ENCODE data around the gene KANSL3. TPM values are rescaled to one million over a fixed set of nuclear protein-coding genes. Genes with fewer than 3 reads are reported as not detected.

Gene KANSL3
- total RNA-seq, 2 experiments from 2014 or later = 54.4 to 61.8 TPM

GRCh38 chr2:96636551-96637171, 1.5 kb downstream of the KANSL3 start:
- no peaks in the 10 kb centered on the region for H3K27me3 Mint-ChIP-seq
- no peaks in the 10 kb centered on the region for H3K9me3 Mint-ChIP-seq
- peak overlapping the region; percentile 69 to 75 for H3K27ac ChIP-seq (ENCODE audit: low read depth in 1 of 2, low read length in 2 of 2)
- peak overlapping the region; percentile 96 for H3K27ac Mint-ChIP-seq
- no peak for DNase-seq
- ChIA-PET POLR2A (interaction anchor here (0.8 to 2.3 kb wide), 5 partner anchors 10 to 326 kb away, joined by 3 to 19 read pairs (median 8); partner anchors contain the start of gene CNNM3), CTCF (interaction anchor here (2.7 kb wide), 1 partner anchor 124 kb away, joined by 12 read pairs; the partner anchor contains the start of gene CNNM4)
- H3K36me3 Mint-ChIP-seq (ENCODE audit: low read depth) = peaks cover 44% of the 10 kb centered on the region
- H3K4me1 ChIP-seq (ENCODE audit: insufficient read depth, low read length) = peaks cover 29% of the 10 kb centered on the region
- intact Hi-C loops (cut with DNase I, micrococcal nuclease) = loop anchor here (1.0 to 10.0 kb wide), 7 partner anchors 99 to 1361 kb away; partner anchors contain the start of genes ACTR1B (in 1 of the 2), ARID5A (in 1 of the 2), C2orf92 (in 1 of the 2) and CNNM4 (in 1 of the 2)
- peaks cover 26% of the 10 kb centered on the region for H3K36me3 ChIP-seq (ENCODE audit: insufficient read depth, low read length)
- peaks cover 45% of the 10 kb centered on the region for H3K4me1 Mint-ChIP-seq (ENCODE audit: low read depth)
- H3K9me3 ChIP-seq (ENCODE audit: control insufficient read depth in 1 of 2, insufficient read depth in 1 of 2, low read length in 2 of 2) = no peaks in the 10 kb centered on the region
- H3K27me3 ChIP-seq (ENCODE audit: control insufficient read depth in 1 of 2, insufficient read depth in 2 of 2, low read length in 2 of 2) = no peaks in the 10 kb centered on the region
- TF ChIP-seq CTCF (IDR thresholded peaks at IDR 0.05) = no peak
- peak overlapping the region; percentile 99 for H3K4me3 Mint-ChIP-seq
- no peak for ATAC-seq (ENCODE audit: poor library complexity)
- H3K4me3 ChIP-seq (ENCODE audit: low read length) = peak overlapping the region; percentile 98

GRCh38 chr2:96633641-96634040, 4.5 kb downstream of the KANSL3 start:
- Histone ChIP-seq H3K4me3 (ENCODE audit: low read length) (no peak overlapping the region), H3K27me3 (ENCODE audit: control insufficient read depth in 1 of 2, insufficient read depth in 2 of 2, low read length in 2 of 2) (no peaks in the 10 kb centered on the region), H3K4me1 (ENCODE audit: insufficient read depth, low read length) (peaks cover 28% of the 10 kb centered on the region), H3K36me3 (ENCODE audit: insufficient read depth, low read length) (peaks cover 53% of the 10 kb centered on the region), H3K27ac (ENCODE audit: low read depth in 1 of 2, low read length in 2 of 2) (no peak overlapping the region), H3K9me3 (ENCODE audit: control insufficient read depth in 1 of 2, insufficient read depth in 1 of 2, low read length in 2 of 2) (no peaks in the 10 kb centered on the region)
- no peak for DNase-seq
- Mint-ChIP-seq H3K36me3 (ENCODE audit: low read depth) (peaks cover 74% of the 10 kb centered on the region), H3K9me3 (no peaks in the 10 kb centered on the region), H3K4me3 (no peak overlapping the region), H3K27me3 (no peaks in the 10 kb centered on the region), H3K27ac (no peak overlapping the region), H3K4me1 (ENCODE audit: low read depth) (peaks cover 53% of the 10 kb centered on the region)
- CTCF ChIA-PET = interaction anchor here (1.4 kb wide), 1 partner anchor 130 kb away, joined by 4 read pairs; no protein-coding TSS in a partner anchor
- POLR2A ChIA-PET = interaction anchor here (0.7 kb wide), 3 partner anchors 23 to 130 kb away, joined by 3 read pairs; no protein-coding TSS in a partner anchor
- ATAC-seq (ENCODE audit: poor library complexity) = no peak
- TF ChIP-seq CTCF (IDR thresholded peaks at IDR 0.05) = no peak
- intact Hi-C loops (cut with DNase I, micrococcal nuclease) = loop anchor here in 1 of 2 experiments (10.0 kb wide), 1 partner anchor 1031 kb away; the partner anchor contains the start of genes ACTR1B and C2orf92

- no peak overlapping the region for H3K4me3 ChIP-seq (ENCODE audit: low read length)
- H3K27me3 ChIP-seq (ENCODE audit: control insufficient read depth in 1 of 2, insufficient read depth in 2 of 2, low read length in 2 of 2) = no peaks in the 10 kb centered on the region
- no peak overlapping the region for H3K27ac ChIP-seq (ENCODE audit: low read depth in 1 of 2, low read length in 2 of 2)
- Mint-ChIP-seq H3K27me3 (no peaks in the 10 kb centered on the region), H3K36me3 (ENCODE audit: low read depth) (peaks cover 81% of the 10 kb centered on the region), H3K9me3 (no peaks in the 10 kb centered on the region), H3K4me3 (no peak overlapping the region), H3K27ac (no peak overlapping the region), H3K4me1 (ENCODE audit: low read depth) (peaks cover 50% of the 10 kb centered on the region)
- DNase-seq (no peak), ATAC-seq (ENCODE audit: poor library complexity) (no peak)
- H3K4me1 ChIP-seq (ENCODE audit: insufficient read depth, low read length) = peaks cover 15% of the 10 kb centered on the region
- ChIA-PET POLR2A (interaction anchor here (0.9 kb wide), 1 partner anchor 128 kb away, joined by 4 read pairs; the partner anchor contains the start of gene CNNM4), CTCF (no interaction called here)
- no peak for TF ChIP-seq CTCF (IDR thresholded peaks at IDR 0.05)
- H3K36me3 ChIP-seq (ENCODE audit: insufficient read depth, low read length) = peaks cover 66% of the 10 kb centered on the region
- intact Hi-C loops (cut with DNase I, micrococcal nuclease) = loop anchor here in 1 of 2 experiments (10.0 kb wide), 1 partner anchor 1033 kb away; the partner anchor contains the start of genes ACTR1B and C2orf92
- no peaks in the 10 kb centered on the region for H3K9me3 ChIP-seq (ENCODE audit: control insufficient read depth in 1 of 2, insufficient read depth in 1 of 2, low read length in 2 of 2)
Observed at GRCh38 chr2:96631804-96632435, 6.2 kb downstream of the KANSL3 start.
